Measurements from ENCODE around the gene ZBTB5.

GRCh38 chr9:37471942-37472684 is 6.9 kb upstream of the ZBTB5 start:
- TF ChIP-seq RFX3 (CRISPR knock-in tag; IDR thresholded peaks at IDR 0.05) (no peak), CTCF (CRISPR knock-in tag; IDR thresholded peaks at IDR 0.05) (no peak), POLR2AphosphoS5 (IDR thresholded peaks at IDR 0.05; ENCODE audit: low read depth, low read length) (no peak), USF2 (IDR thresholded peaks at IDR 0.05; ENCODE audit: low read depth, low read length) (no peak), USF2 (CRISPR knock-in tag; IDR thresholded peaks at IDR 0.05; ENCODE audit: borderline replicate concordance) (no peak), ZNF343 (CRISPR knock-in tag; IDR thresholded peaks at IDR 0.05) (no peak), PRDM15 (CRISPR knock-in tag; IDR thresholded peaks at IDR 0.05) (no peak), HCFC1 (IDR thresholded peaks at IDR 0.05; ENCODE audit: low read depth, low read length) (no peak), ESRRA (CRISPR knock-in tag; IDR thresholded peaks at IDR 0.05; ENCODE audit: low read depth) (no peak), ZBTB21 (CRISPR knock-in tag; IDR thresholded peaks at IDR 0.05) (no peak), SMAD3 (CRISPR knock-in tag; IDR thresholded peaks at IDR 0.05) (no peak), ZNF572 (CRISPR knock-in tag; IDR thresholded peaks at IDR 0.05) (no peak), ZNF580 (CRISPR knock-in tag; IDR thresholded peaks at IDR 0.05; ENCODE audit: borderline replicate concordance, low read depth) (no peak), EZH2 (conservative IDR thresholded peaks at IDR 0.05; ENCODE audit: low read depth, low read length) (no peak)

Data from HepG2 (cell line).